ENCODE results near the gene EP300.

Gene EP300

GRCh38 chr22:41091132-41092022, 1.0 kb upstream of the EP300 start:
- FAIRE-seq: no peak
- no peak for TF ChIP-seq CTCF (IDR thresholded peaks at IDR 0.05; ENCODE audit: insufficient read depth, missing control alignments)

GRCh38 chr22:41092847-41093411, 537 bp downstream of the EP300 start:
- no peak for DNase-seq (ENCODE audit: insufficient read length, low spot score)
- no peak for FAIRE-seq
- TF ChIP-seq CTCF (IDR thresholded peaks at IDR 0.05; ENCODE audit: insufficient read depth, missing control alignments): no peak

More at GRCh38 chr22:41091132-41092022, 1.0 kb upstream of the EP300 start:
- peak; percentile 65 for DNase-seq (ENCODE audit: insufficient read length, low spot score)

GRCh38 chr22:41094041-41094593, 1.7 kb downstream of the EP300 start:
- DNase-seq (ENCODE audit: insufficient read length, low spot score) (no peak), FAIRE-seq (no peak)
- no peak for TF ChIP-seq CTCF (IDR thresholded peaks at IDR 0.05; ENCODE audit: insufficient read depth, missing control alignments)

DNA sequence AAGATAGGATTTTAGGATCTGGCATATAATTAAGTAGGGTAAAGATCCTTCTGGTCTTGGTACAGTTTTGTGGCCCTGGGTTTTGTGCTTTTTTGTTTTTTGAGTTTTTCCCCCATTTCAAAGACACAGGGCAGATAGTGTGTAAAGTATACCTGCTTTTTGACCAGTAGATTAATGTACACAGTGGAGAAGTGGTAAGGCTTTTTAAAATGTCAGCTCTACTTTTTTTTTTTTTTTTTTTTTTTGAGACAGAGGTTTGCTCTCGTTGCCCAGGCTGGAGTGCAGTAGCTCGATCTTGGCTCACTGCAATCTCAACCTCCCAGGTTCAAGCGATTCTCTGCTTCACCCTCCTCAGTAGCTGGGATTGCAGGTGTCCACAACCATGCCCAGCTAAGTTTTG, 4.0 kb downstream of the EP300 start:
- DNase-seq (ENCODE audit: insufficient read length, low spot score): no peak
- no peak for TF ChIP-seq CTCF (IDR thresholded peaks at IDR 0.05; ENCODE audit: insufficient read depth, missing control alignments)
- no peak for FAIRE-seq

DNA sequence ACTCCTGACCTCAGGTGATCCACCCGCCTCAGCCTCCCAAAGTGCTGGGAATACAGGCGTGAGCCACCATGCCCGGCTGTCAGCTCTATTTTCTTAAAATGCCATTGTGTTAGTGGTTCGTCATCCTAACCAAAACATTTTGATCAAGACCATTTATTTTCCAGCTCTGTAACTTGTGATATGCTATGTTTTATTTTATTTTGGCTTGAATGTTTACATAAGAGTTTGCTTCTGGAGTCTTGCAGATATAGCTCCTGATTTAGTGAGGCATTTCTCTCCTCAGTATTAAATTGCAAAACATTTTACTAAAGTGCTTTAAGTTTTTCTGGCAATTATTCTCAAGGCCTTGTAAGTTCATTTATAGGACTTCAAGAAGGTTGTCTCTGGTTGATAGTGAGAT, 4.4 kb downstream of the EP300 start:
- FAIRE-seq (no peak), DNase-seq (ENCODE audit: insufficient read length, low spot score) (no peak)
- no peak for TF ChIP-seq CTCF (IDR thresholded peaks at IDR 0.05; ENCODE audit: insufficient read depth, missing control alignments)

GRCh38 chr22:41099036-41099435, 6.6 kb downstream of the EP300 start:
- TF ChIP-seq CTCF (IDR thresholded peaks at IDR 0.05; ENCODE audit: insufficient read depth, missing control alignments): no peak
- DNase-seq (ENCODE audit: insufficient read length, low spot score): no peak
- no peak for FAIRE-seq

All from D721Med (cell line).